NT2/D1 (cell line): ENCODE results near the gene GCKR.

Experiments used
- SUZ12 ChIP-seq: IDR thresholded peaks from 2 replicates; pipeline ENCODE4 v1.6.1; 2011; ENCODE audit not compliant: insufficient read length, insufficient read depth; ENCODE audit errors: extremely low read depth
- YY1 ChIP-seq: IDR thresholded peaks from 2 replicates; pipeline ENCODE4 v1.6.1; 2011; ENCODE audit not compliant: insufficient read length, insufficient read depth
- ZNF274 ChIP-seq: IDR thresholded peaks from 2 replicates; pipeline ENCODE4 v1.6.1; 2011; ENCODE audit warnings: mild to moderate bottlenecking, low read depth, low read length

DNA sequence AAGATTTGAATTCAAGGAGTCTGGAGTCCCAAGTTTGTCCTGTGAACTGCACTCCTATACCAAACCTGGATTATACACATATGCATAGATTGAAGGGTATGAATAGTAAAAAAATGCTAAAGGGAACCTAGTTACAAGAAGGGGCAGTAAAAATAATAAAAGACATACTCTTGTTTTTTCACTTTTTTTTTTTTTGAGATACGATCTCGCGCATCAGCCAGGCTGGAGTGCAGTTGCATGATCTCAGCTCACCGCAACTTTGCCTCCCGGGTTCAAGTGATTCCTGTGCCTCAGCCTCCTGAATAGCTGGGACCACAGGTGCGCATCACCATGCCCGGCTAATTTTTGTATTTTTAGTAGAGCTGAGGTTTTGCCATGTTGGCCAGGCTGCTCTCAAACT lies 32.2 kb upstream of the GCKR start:
- TF ChIP-seq SUZ12 (no peak), ZNF274 (no peak), YY1 (no peak)
